ENCODE measurements around the gene POLN. TPM values are rescaled to one million over a fixed set of nuclear protein-coding genes. Genes with fewer than 3 reads are reported as not detected.
A peak's percentile ranks its signal among the peaks of the same experiment; 100 is the strongest.

Gene POLN
- total and polyA plus RNA-seq, 8 donors: 0.29 to 5.1 (median 1.4) TPM; not detected in 2

GRCh38 chr4:2059726-2060602 is 182.0 kb downstream of the POLN start:
- Histone ChIP-seq H3K4me3 (peak overlapping the region; percentile 22 to 52 (median 46)), H3K36me3 (no peaks in the 10 kb centered on the region), H3K4me1 (peaks cover 20 to 33% (median 29%) of the 10 kb centered on the region in 4 donors), H3K27ac (no peak overlapping the region), H3K9me3 (no peaks in the 10 kb centered on the region), H3K27me3 (peaks cover 18 to 85% (median 44%) of the 10 kb centered on the region in 3 donors)
- TF ChIP-seq POLR2A (IDR thresholded peaks at IDR 0.05) (no peak), EP300 (IDR thresholded peaks at IDR 0.05) (no peak), CTCF (IDR thresholded peaks at IDR 0.05) (no peak), POLR2AphosphoS5 (IDR thresholded peaks at IDR 0.05) (no peak)
- 3 to 9% (median 5%) methylated on average over 24 to 101 of the region's 102 CpGs for WGBS, 5 donors
- intact Hi-C loops (cut with DNase I; ENCODE audit: low total_unique reads): no loop called here
- DNase-seq: peak in 1 of 2 donors; percentile 57

- Histone ChIP-seq H3K4me3 (peak within 1 kb of the TSS; percentile 44 to 52 (median 48)), H3K9me3 (no peaks in the 10 kb centered on the region), H3K27ac (no peak within 1 kb of the TSS), H3K27me3 (peaks cover 18 to 85% (median 44%) of the 10 kb centered on the region in 3 donors), H3K4me1 (peaks cover 20 to 25% (median 23%) of the 10 kb centered on the region in 4 donors), H3K36me3 (no peaks in the 10 kb centered on the region)
- 0 to 3% (median 1%) methylated on average over 6 to 95 of the region's 119 CpGs; no CpG with 5 or more reads in 1 of the 5 donors for WGBS, 5 donors
- intact Hi-C loops (cut with DNase I; ENCODE audit: low total_unique reads): no loop called here
- DNase-seq: peak in 1 of 2 donors; percentile 77
- TF ChIP-seq EP300 (IDR thresholded peaks at IDR 0.05) (no peak), POLR2AphosphoS5 (IDR thresholded peaks at IDR 0.05) (no peak), CTCF (IDR thresholded peaks at IDR 0.05) (no peak), POLR2A (IDR thresholded peaks at IDR 0.05) (no peak)
Measured at GRCh38 chr4:2059046-2059725, 182.7 kb downstream of the POLN start, which contains the start of gene NAT8L. NAT8L (plus strand) TSS chr4:2059327; CDS start chr4:2059512, 185 bp downstream.

DNA sequence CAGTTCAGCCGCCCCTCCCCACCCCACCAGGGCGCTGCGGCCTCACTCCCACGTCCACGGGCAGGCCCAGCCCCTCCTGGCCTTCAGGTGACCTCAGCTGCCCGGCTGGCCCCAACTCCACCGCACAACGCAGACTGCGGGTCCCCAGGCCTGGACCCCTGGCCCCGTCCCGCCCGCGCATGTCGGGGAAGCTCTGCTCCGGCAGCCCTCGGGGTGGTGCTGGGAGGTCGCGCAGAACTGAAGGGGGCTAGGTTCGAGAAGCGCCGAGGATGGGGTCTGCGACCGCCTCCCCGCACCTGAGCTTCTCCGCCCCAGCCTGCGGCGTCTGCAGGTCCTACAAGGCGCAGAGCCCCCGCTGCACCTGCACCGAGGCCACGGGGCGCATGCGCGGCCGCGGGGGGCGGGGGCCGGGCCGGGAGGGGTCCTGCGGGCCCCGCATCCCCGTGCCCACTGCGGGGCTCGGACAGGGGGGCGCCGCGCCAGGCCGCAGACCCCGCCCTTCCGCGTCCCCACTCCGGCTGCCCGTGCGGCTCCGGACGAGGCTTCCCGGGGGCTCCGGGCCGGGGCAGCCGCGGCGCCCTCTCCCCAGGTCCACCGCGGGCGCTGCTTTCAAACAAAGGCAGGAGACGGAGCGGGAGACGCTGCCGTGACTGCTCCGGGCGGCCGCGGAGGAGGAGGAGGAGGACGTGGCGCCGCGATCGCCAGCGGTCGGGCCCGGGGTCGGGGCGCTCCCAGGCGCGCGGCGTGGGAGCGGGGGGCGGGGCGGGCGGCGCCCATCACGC is 183.5 kb downstream of the POLN start:
- no peaks in the 10 kb centered on the region for H3K36me3 ChIP-seq
- H3K27me3 ChIP-seq: peaks cover 18 to 92% (median 44%) of the 10 kb centered on the region in 3 donors
- intact Hi-C loops (cut with DNase I; ENCODE audit: low total_unique reads): no loop called here
- H3K4me1 ChIP-seq: peaks cover 20 to 24% (median 23%) of the 10 kb centered on the region in 4 donors
- H3K9me3 ChIP-seq: no peaks in the 10 kb centered on the region
- TF ChIP-seq POLR2A (IDR thresholded peaks at IDR 0.05) (no peak), EP300 (IDR thresholded peaks at IDR 0.05) (no peak), CTCF (IDR thresholded peaks at IDR 0.05) (no peak), POLR2AphosphoS5 (IDR thresholded peaks at IDR 0.05) (no peak)
- 2 to 7% (median 2%) methylated on average over 16 to 93 of the region's 93 CpGs for WGBS, 5 donors
- H3K27ac ChIP-seq: no peak overlapping the region
- DNase-seq: peak in 1 of 2 donors; percentile 56
- H3K4me3 ChIP-seq: peak overlapping the region; percentile 44 to 52 (median 48)

All from stomach (tissue), 9 donors.